ENCODE measurements around the gene COMTD1. TPM values are rescaled to one million over a fixed set of nuclear protein-coding genes. Genes with fewer than 3 reads are reported as not detected.

Gene COMTD1
- 12.6 and 38.3 TPM in 2 replicates for total RNA-seq (2014; rRNA removed; shearing (Covaris generic))
- 8.8 and 9.3 TPM in 2 replicates for polyA plus RNA-seq (2016; fragmentation: Nextera tagmentation; extraction: Ambion mirVana)

DNA sequence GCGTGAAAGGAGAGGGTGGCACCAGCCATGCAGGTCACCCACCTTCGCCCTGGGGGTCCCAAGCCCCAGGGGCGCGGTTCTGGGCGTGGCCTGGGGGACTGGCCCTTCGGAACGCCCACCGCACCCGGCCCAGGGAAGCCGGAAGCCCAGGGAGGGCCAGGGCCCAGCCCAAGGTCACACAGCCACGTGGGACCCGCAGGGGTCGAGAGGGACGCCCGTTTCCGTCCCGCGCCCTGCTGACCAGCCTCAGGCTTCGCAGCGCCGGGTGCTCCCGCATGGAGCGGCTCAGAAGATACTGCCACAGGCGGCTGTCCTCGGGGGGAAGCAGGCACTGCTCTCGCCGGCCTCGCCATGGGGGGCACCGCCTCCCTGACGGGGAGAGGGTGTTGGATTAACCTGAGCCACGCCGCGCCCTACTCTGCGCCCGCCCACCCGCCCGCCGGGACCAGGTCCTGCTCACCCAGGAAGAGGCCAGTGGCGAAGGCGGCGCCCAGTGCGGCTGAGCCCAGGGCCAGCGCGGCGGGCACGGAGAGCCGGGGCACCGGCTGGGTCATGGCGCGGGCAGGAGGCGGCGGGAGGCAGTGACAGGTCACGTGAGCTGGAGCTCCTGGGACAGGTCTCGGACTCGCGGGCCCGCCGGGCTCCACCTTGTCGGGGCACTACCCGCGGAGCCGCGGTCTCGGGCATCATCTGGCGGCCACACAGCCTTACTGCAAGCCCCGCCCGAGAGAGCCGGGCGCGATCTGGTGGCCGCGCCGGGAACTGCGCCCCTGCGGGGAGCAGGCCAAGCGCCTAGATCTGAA, at the start of gene COMTD1:
Gene COMTD1, minus strand, starts transcription at position 583 of the 803 bp plus-strand sequence. Its CDS starts 29 bp downstream, at position 554.
- 0 out of 2 replicates have a peak, but pooled peaks cover 6% of the 10 kb centered on the region for H3K4me1 ChIP-seq (ENCODE audit: insufficient read depth)
- H3K4me2 ChIP-seq (ENCODE audit: unreplicated experiment): peak within 1 kb of the TSS; percentile 65
- 1% methylated on average over 50 to 66 of the region's 76 CpGs for WGBS, 2 experiments (ENCODE audit: low coverage in 1 of 2, low lambda C conversion rate in 2 of 2, missing lambda C conversion rate in 2 of 2)
- peaks cover 12% of the 10 kb centered on the region for H3K36me3 ChIP-seq (ENCODE audit: low read depth)
- TF ChIP-seq EZH2 (IDR thresholded peaks at IDR 0.05; ENCODE audit: insufficient read depth, poor library complexity, severe bottlenecking): no peak
- TF ChIP-seq EZH2phosphoT487 (IDR thresholded peaks at IDR 0.05; ENCODE audit: insufficient read depth, low read depth): no peak
- in situ Hi-C loops (cut with MboI): loop anchor here (25.0 kb wide), 1 partner anchor 973 kb away; no protein-coding TSS in a partner anchor
- H3F3A ChIP-seq (ENCODE audit: insufficient read depth): peaks cover 28% of the 10 kb centered on the region
- H4K20me1 ChIP-seq (ENCODE audit: insufficient read depth): no peaks in the 10 kb centered on the region
- peaks cover 8% of the 10 kb centered on the region; the same call in 1 of the 2 replicates for H3K79me2 ChIP-seq (ENCODE audit: insufficient read depth)
- H2AFZ ChIP-seq: peak within 1 kb of the TSS; percentile 81
- H3K9ac ChIP-seq: peak within 1 kb of the TSS; percentile 54
- no peak within 1 kb of the TSS for H3K27ac ChIP-seq
- no peaks in the 10 kb centered on the region for H3K9me2 ChIP-seq (ENCODE audit: insufficient read depth)
- H3K27me3 ChIP-seq (replicated peaks; ENCODE audit: insufficient read depth): no peaks in the 10 kb centered on the region
- H3K9me3 ChIP-seq (ENCODE audit: low read depth): no peaks in the 10 kb centered on the region
- H3K4me3 ChIP-seq: peak within 1 kb of the TSS; percentile 71
- DNase-seq: peak; percentile 93

DNA sequence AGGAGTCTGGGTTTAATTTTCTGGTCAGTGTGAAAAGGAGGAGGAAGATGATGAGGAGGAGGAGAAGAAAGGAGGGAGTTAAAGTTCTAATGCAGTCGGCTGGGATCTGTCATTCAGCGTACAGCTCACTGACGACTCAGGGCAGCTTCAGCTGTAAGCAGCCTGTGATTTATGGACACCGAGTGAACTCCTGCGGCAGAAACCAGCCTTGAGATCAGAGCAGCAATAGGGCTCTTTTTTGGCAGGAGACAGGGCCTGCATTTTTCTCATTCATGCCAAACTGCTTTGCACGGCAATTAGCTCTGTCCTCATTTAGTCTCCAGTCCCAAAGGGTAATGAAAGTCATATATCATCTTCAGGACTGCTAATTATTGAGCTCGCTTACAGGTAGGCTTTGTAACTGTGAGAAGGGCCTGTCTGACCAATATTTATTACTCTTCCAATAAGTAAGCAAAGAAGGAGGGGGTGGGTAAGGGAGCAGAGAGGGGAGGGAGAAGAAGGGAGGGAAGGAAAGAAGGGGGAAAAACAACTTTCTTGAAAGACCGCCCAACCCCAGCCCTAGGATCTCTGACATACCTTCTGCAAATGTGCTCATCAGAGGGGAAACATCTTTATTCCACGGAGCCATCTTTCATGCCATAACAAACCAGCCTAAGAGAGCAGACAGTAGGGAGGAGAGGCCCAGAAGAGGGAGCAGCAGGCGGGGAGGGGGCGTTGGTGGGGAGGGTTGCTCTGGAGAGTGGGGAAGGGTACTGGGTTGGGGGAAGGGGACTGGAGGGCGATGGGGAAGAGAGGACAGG, 48.1 kb upstream of the COMTD1 start:
- Histone ChIP-seq H3K9ac (no peak overlapping the region), H3K9me3 (ENCODE audit: low read depth) (no peaks in the 10 kb centered on the region), H3K79me2 (ENCODE audit: insufficient read depth) (no peaks in the 10 kb centered on the region), H3K4me3 (no peak overlapping the region), H3F3A (ENCODE audit: insufficient read depth) (no peaks in the 10 kb centered on the region), H3K27me3 (replicated peaks; ENCODE audit: insufficient read depth) (peaks cover 40% of the 10 kb centered on the region), H2AFZ (peak overlapping the region; percentile 2; the same call in 1 of the 2 replicates), H3K36me3 (ENCODE audit: low read depth) (no peaks in the 10 kb centered on the region), H3K27ac (no peak overlapping the region), H3K4me1 (ENCODE audit: insufficient read depth) (peaks cover 9% of the 10 kb centered on the region), H4K20me1 (ENCODE audit: insufficient read depth) (no peaks in the 10 kb centered on the region), H3K4me2 (ENCODE audit: unreplicated experiment) (peak overlapping the region; percentile 11), H3K9me2 (ENCODE audit: insufficient read depth) (no peaks in the 10 kb centered on the region)
- in situ Hi-C loops (cut with MboI): no loop called here
- peak; percentile 71 for DNase-seq
- 26 to 27% methylated on average over 9 to 12 of the region's 12 CpGs for WGBS, 2 experiments (ENCODE audit: low coverage in 1 of 2, low lambda C conversion rate in 2 of 2, missing lambda C conversion rate in 2 of 2)
- TF ChIP-seq EZH2 (IDR thresholded peaks at IDR 0.05; ENCODE audit: insufficient read depth, poor library complexity, severe bottlenecking) (no peak), EZH2phosphoT487 (IDR thresholded peaks at IDR 0.05; ENCODE audit: insufficient read depth, low read depth) (no peak)

DNA sequence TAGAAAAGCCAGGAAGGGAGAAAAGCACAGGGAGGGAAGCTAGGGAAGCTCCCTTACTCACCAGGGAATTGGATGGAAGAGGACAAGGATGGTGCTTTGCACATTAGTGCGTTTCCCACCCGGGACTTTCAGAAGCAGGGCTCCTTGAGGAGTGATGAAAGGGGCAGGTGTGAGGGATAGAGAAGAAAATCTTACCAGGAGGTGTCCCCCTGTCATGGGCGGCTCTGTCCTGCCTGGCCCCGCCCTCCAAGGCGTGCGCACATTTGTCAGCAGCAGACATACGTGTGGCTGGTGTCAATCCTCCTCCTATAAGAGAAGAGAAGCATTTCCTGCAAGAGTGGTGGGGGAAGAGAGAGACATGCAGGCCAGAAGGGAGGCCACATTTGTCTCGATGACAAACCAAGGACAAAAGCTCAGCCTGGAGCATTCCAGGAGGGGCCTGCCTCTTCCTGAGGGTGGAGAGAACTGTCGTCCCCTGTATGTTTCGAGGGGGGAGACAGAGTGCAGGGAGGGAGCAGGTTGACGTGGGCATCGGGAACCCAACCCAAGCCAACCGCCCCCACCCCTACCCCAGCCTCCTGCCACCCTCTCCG, 47.4 kb upstream of the COMTD1 start:
- no peak for TF ChIP-seq EZH2 (IDR thresholded peaks at IDR 0.05; ENCODE audit: insufficient read depth, poor library complexity, severe bottlenecking)
- no peak for TF ChIP-seq EZH2phosphoT487 (IDR thresholded peaks at IDR 0.05; ENCODE audit: insufficient read depth, low read depth)
- Histone ChIP-seq H3K27ac (no peak overlapping the region), H3K79me2 (ENCODE audit: insufficient read depth) (no peaks in the 10 kb centered on the region), H3F3A (ENCODE audit: insufficient read depth) (no peaks in the 10 kb centered on the region), H3K4me3 (no peak overlapping the region), H3K9me2 (ENCODE audit: insufficient read depth) (no peaks in the 10 kb centered on the region), H3K36me3 (ENCODE audit: low read depth) (no peaks in the 10 kb centered on the region), H3K4me2 (ENCODE audit: unreplicated experiment) (peak overlapping the region; percentile 11), H4K20me1 (ENCODE audit: insufficient read depth) (no peaks in the 10 kb centered on the region), H3K27me3 (replicated peaks; ENCODE audit: insufficient read depth) (peaks cover 40% of the 10 kb centered on the region), H3K4me1 (ENCODE audit: insufficient read depth) (peaks cover 9% of the 10 kb centered on the region), H3K9me3 (ENCODE audit: low read depth) (no peaks in the 10 kb centered on the region), H3K9ac (no peak overlapping the region), H2AFZ (peak overlapping the region; percentile 2; the same call in 1 of the 2 replicates)
- DNase-seq: no peak
- WGBS, 2 experiments (ENCODE audit: low coverage in 1 of 2, low lambda C conversion rate in 2 of 2, missing lambda C conversion rate in 2 of 2): 44 to 50% methylated on average over 14 of the region's 14 CpGs
- in situ Hi-C loops (cut with MboI): no loop called here

DNA sequence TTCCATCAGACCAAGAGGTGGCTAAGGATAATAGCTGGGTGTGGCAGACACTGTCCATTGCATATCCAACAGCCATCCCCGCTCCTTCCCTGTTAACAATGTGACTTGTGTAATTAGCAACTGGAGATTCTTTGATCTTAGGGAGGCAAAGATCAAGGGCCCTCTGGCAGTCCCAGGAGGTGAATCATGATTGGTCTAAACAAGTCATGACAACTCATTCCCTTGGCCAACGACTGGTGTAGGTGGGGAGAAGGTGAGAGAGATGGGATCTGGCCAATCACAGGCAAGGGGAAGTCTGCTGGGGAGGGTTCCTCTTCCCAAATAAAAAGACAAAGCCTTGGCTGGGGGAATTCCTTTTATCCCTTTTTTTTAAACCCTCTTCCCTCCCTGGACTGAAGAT, 46.2 kb upstream of the COMTD1 start:
- no peak for TF ChIP-seq EZH2 (IDR thresholded peaks at IDR 0.05; ENCODE audit: insufficient read depth, poor library complexity, severe bottlenecking)
- TF ChIP-seq EZH2phosphoT487 (IDR thresholded peaks at IDR 0.05; ENCODE audit: insufficient read depth, low read depth): no peak
- Histone ChIP-seq H3K27ac (no peak overlapping the region), H3K4me1 (ENCODE audit: insufficient read depth) (peaks cover 9% of the 10 kb centered on the region), H3K36me3 (ENCODE audit: low read depth) (no peaks in the 10 kb centered on the region), H3K9ac (no peak overlapping the region), H3K4me2 (ENCODE audit: unreplicated experiment) (no peak overlapping the region), H2AFZ (no peak overlapping the region), H3K27me3 (replicated peaks; ENCODE audit: insufficient read depth) (peaks cover 40% of the 10 kb centered on the region), H3F3A (ENCODE audit: insufficient read depth) (no peaks in the 10 kb centered on the region), H3K9me2 (ENCODE audit: insufficient read depth) (no peaks in the 10 kb centered on the region), H3K4me3 (no peak overlapping the region), H3K79me2 (ENCODE audit: insufficient read depth) (no peaks in the 10 kb centered on the region), H4K20me1 (ENCODE audit: insufficient read depth) (no peaks in the 10 kb centered on the region), H3K9me3 (ENCODE audit: low read depth) (no peaks in the 10 kb centered on the region)
- DNase-seq: no peak
- in situ Hi-C loops (cut with MboI): no loop called here
- WGBS, 2 experiments (ENCODE audit: low coverage in 1 of 2, low lambda C conversion rate in 2 of 2, missing lambda C conversion rate in 2 of 2): 80 to 88% methylated on average over 2 of the region's 2 CpGs
